Astrocyte (in vitro differentiated cells and primary cell): Measurements from ENCODE around the gene ZSCAN16. TPM values are rescaled to one million over a fixed set of nuclear protein-coding genes. Genes with fewer than 3 reads are reported as not detected.

Source experiments
- DNase-seq: peaks from one replicate; pipeline ENCODE4 v3.0.0-alpha.2; 2010; ENCODE audit warnings: low read depth
- FAIRE-seq: peaks from 2 replicates; lab custom pipeline; 2011; peaks lifted over from hg19 to GRCh38; lab: Jason Lieb, UNC
- H2AFZ ChIP-seq: 2 replicates; pipeline ENCODE4 v1.6.0; 2012; ENCODE audit warnings: low read depth, low read length, inconsistent platforms
- H3K27ac ChIP-seq: 2 replicates; pipeline ENCODE4 v1.5.1; 2011; ENCODE audit warnings: low read depth, low read length, inconsistent platforms
- H3K27me3 ChIP-seq: 2 replicates; pipeline ENCODE4 v1.6.0; 2011; ENCODE audit warnings: low read length, inconsistent platforms; ENCODE audit not compliant: insufficient read depth
- H3K36me3 ChIP-seq: 2 replicates; pipeline ENCODE4 v1.5.1; 2011; ENCODE audit warnings: low read length, inconsistent platforms; ENCODE audit not compliant: insufficient read depth
- H3K4me1 ChIP-seq: 2 replicates; pipeline ENCODE4 v1.5.1; 2011; ENCODE audit warnings: low read length, inconsistent platforms; ENCODE audit not compliant: insufficient read depth
- H3K4me2 ChIP-seq: 2 replicates; pipeline ENCODE4 v1.6.0; 2012; ENCODE audit warnings: low read length, inconsistent platforms
- H3K4me3 ChIP-seq: 2 replicates; pipeline ENCODE4 v1.5.1; 2011; ENCODE audit warnings: low read depth, mild to moderate bottlenecking, low read length, inconsistent platforms; ENCODE audit not compliant: insufficient read depth
- H3K79me2 ChIP-seq: 2 replicates; pipeline ENCODE4 v1.6.0; 2012; ENCODE audit warnings: mild to moderate bottlenecking, low read length, inconsistent platforms; ENCODE audit not compliant: insufficient read depth
- H3K9ac ChIP-seq: 2 replicates; pipeline ENCODE4 v1.6.0; 2012; ENCODE audit warnings: mild to moderate bottlenecking, low read length, inconsistent platforms
- H3K9me3 ChIP-seq: 2 replicates; pipeline ENCODE4 v1.5.1; 2012; ENCODE audit warnings: low read depth, mild to moderate bottlenecking, low read length, inconsistent platforms; ENCODE audit not compliant: insufficient read depth
- H4K20me1 ChIP-seq: 2 replicates; pipeline ENCODE4 v1.6.0; 2012; ENCODE audit warnings: low read length, inconsistent platforms; ENCODE audit not compliant: insufficient read depth
- H3K27ac Mint-ChIP-seq: one replicate; pipeline ENCODE4 v1.8.0; 2021; ENCODE audit warnings: mild to moderate bottlenecking, mixed read lengths; ENCODE audit not compliant: unreplicated experiment
- H3K27me3 Mint-ChIP-seq: one replicate; pipeline ENCODE4 v1.8.0; 2021; ENCODE audit warnings: low read depth, mixed read lengths; ENCODE audit not compliant: unreplicated experiment
- H3K36me3 Mint-ChIP-seq: one replicate; pipeline ENCODE4 v1.8.0; 2021; ENCODE audit warnings: low read depth, mixed read lengths; ENCODE audit not compliant: unreplicated experiment
- H3K4me1 Mint-ChIP-seq: one replicate; pipeline ENCODE4 v1.8.0; 2021; ENCODE audit warnings: low read depth, mixed read lengths; ENCODE audit not compliant: unreplicated experiment
- H3K4me3 Mint-ChIP-seq: one replicate; pipeline ENCODE4 v1.8.0; 2021; ENCODE audit warnings: mild to moderate bottlenecking, moderate library complexity, mixed read lengths; ENCODE audit not compliant: unreplicated experiment
- H3K9me3 Mint-ChIP-seq: one replicate; pipeline ENCODE4 v1.8.0; 2021; ENCODE audit warnings: mild to moderate bottlenecking, mixed read lengths; ENCODE audit not compliant: unreplicated experiment
- CTCF ChIP-seq: IDR thresholded peaks from 2 replicates; pipeline ENCODE4 v1.5.1; 2011; ENCODE audit warnings: low read depth, mild to moderate bottlenecking, inconsistent platforms, low read length, moderate library complexity; ENCODE audit not compliant: insufficient read depth
- EZH2 ChIP-seq: IDR thresholded peaks from 2 replicates; pipeline ENCODE4 v1.6.1; 2012; ENCODE audit warnings: mild to moderate bottlenecking, low read length, inconsistent platforms; ENCODE audit not compliant: insufficient read depth
- total RNA-seq: library from RNA; stranded (reverse); gene quantifications from 2 replicates; pipeline ENCODE4 v1.2.1, GENCODE V29; 2021

Gene ZSCAN16
- total RNA-seq, 1 donor from 2014 or later, result 2.5 TPM

- peak within 1 kb of the TSS; percentile 90 for H3K27ac Mint-ChIP-seq
- Histone ChIP-seq H3K27me3 (no peaks in the 10 kb centered on the region), H3K79me2 (peaks cover 45% of the 10 kb centered on the region), H3K4me3 (peak within 1 kb of the TSS; percentile 89), H3K4me1 (peaks cover 5% of the 10 kb centered on the region), H3K9me3 (no peaks in the 10 kb centered on the region), H3K9ac (peak within 1 kb of the TSS; percentile 95), H3K27ac (peak within 1 kb of the TSS; percentile 79), H3K4me2 (peak within 1 kb of the TSS; percentile 91), H3K36me3 (peaks cover 13% of the 10 kb centered on the region), H4K20me1 (peaks cover 13% of the 10 kb centered on the region), H2AFZ (peak within 1 kb of the TSS; percentile 98)
- no peaks in the 10 kb centered on the region for H3K27me3 Mint-ChIP-seq
- peaks cover 22% of the 10 kb centered on the region for H3K4me1 Mint-ChIP-seq
- H3K4me3 Mint-ChIP-seq, result peak within 1 kb of the TSS; percentile 96
- FAIRE-seq (no peak), DNase-seq (peak; percentile 85)
- no peaks in the 10 kb centered on the region for H3K36me3 Mint-ChIP-seq
- no peak for TF ChIP-seq EZH2
- H3K9me3 Mint-ChIP-seq, result no peaks in the 10 kb centered on the region
Observed at GRCh38 chr6:28141500-28142329, 17.3 kb downstream of the ZSCAN16 start, which contains the start of gene ZKSCAN8. ZKSCAN8 (plus strand) TSS chr6:28141883; CDS start chr6:28148408, 6,525 bp downstream.

GRCh38 chr6:28142446-28142845, 18.0 kb downstream of the ZSCAN16 start:
- Histone ChIP-seq H3K4me1 (peaks cover 4% of the 10 kb centered on the region), H3K9me3 (no peaks in the 10 kb centered on the region), H3K4me3 (peak overlapping the region; percentile 89), H4K20me1 (peaks cover 13% of the 10 kb centered on the region), H2AFZ (no peak overlapping the region), H3K9ac (peak overlapping the region; percentile 95), H3K4me2 (peak overlapping the region; percentile 91), H3K27me3 (no peaks in the 10 kb centered on the region), H3K36me3 (peaks cover 13% of the 10 kb centered on the region), H3K27ac (peak overlapping the region; percentile 79), H3K79me2 (peaks cover 52% of the 10 kb centered on the region)
- no peak for TF ChIP-seq EZH2
- TF ChIP-seq CTCF, result no peak
- DNase-seq (peak; percentile 11), FAIRE-seq (no peak)
- no peaks in the 10 kb centered on the region for H3K27me3 Mint-ChIP-seq
- H3K4me3 Mint-ChIP-seq, result peak overlapping the region; percentile 96
- H3K4me1 Mint-ChIP-seq, result peaks cover 22% of the 10 kb centered on the region
- H3K9me3 Mint-ChIP-seq, result no peaks in the 10 kb centered on the region
- peak overlapping the region; percentile 90 for H3K27ac Mint-ChIP-seq
- H3K36me3 Mint-ChIP-seq, result no peaks in the 10 kb centered on the region

GRCh38 chr6:28145231-28145630, 20.8 kb downstream of the ZSCAN16 start:
- Histone ChIP-seq H3K27ac (no peak overlapping the region), H2AFZ (no peak overlapping the region), H3K9ac (no peak overlapping the region), H3K4me1 (no peaks in the 10 kb centered on the region), H3K4me2 (no peak overlapping the region), H4K20me1 (peaks cover 13% of the 10 kb centered on the region), H3K27me3 (no peaks in the 10 kb centered on the region), H3K79me2 (peaks cover 65% of the 10 kb centered on the region), H3K9me3 (no peaks in the 10 kb centered on the region), H3K36me3 (peaks cover 30% of the 10 kb centered on the region), H3K4me3 (no peak overlapping the region)
- Mint-ChIP-seq H3K9me3 (no peaks in the 10 kb centered on the region), H3K27me3 (no peaks in the 10 kb centered on the region), H3K27ac (no peak overlapping the region), H3K4me3 (no peak overlapping the region), H3K4me1 (peaks cover 14% of the 10 kb centered on the region), H3K36me3 (peaks cover 7% of the 10 kb centered on the region)
- DNase-seq (no peak), FAIRE-seq (no peak)
- TF ChIP-seq EZH2 (no peak), CTCF (no peak)
